ENCODE data around the gene THAP7.

THAP7 gene

GRCh38 chr22:20964090-20964798 lies 37.7 kb downstream of the THAP7 start:
- DNase-seq (ENCODE audit: low spot score): no peak

- no peak for DNase-seq (ENCODE audit: low spot score)
Measured at GRCh38 chr22:20963201-20964052, 38.5 kb downstream of the THAP7 start.

- DNase-seq (ENCODE audit: low spot score): no peak
Measured at GRCh38 chr22:20962491-20962945, 39.4 kb downstream of the THAP7 start.

GRCh38 chr22:20960609-20961008 lies 41.3 kb downstream of the THAP7 start:
- DNase-seq (ENCODE audit: low spot score): no peak

- DNase-seq (ENCODE audit: low spot score): no peak
Measured at GRCh38 chr22:20959578-20960461, 42.1 kb downstream of the THAP7 start.

- DNase-seq (ENCODE audit: low spot score): no peak
Measured at GRCh38 chr22:20957683-20958431, 44.1 kb downstream of the THAP7 start.

GRCh38 chr22:20957102-20957682 lies 44.7 kb downstream of the THAP7 start:
- DNase-seq (ENCODE audit: low spot score): no peak

GRCh38 chr22:20956258-20957101 lies 45.4 kb downstream of the THAP7 start:
- no peak for DNase-seq (ENCODE audit: low spot score)

GRCh38 chr22:20955548-20955947 lies 46.4 kb downstream of the THAP7 start:
- no peak for DNase-seq (ENCODE audit: low spot score)

GRCh38 chr22:20953668-20954500 lies 48.0 kb downstream of the THAP7 start:
- no peak for DNase-seq (ENCODE audit: low spot score)

GRCh38 chr22:20953342-20953608 lies 48.6 kb downstream of the THAP7 start:
- no peak for DNase-seq (ENCODE audit: low spot score)

- DNase-seq (ENCODE audit: low spot score): no peak
Measured at GRCh38 chr22:20952544-20953341, 49.2 kb downstream of the THAP7 start.

- DNase-seq (ENCODE audit: low spot score): no peak
Measured at GRCh38 chr22:20951932-20952380, 50.0 kb downstream of the THAP7 start.

- DNase-seq (ENCODE audit: low spot score): no peak
Measured at GRCh38 chr22:20951151-20951931, 50.6 kb downstream of the THAP7 start.

GRCh38 chr22:20949698-20950183 lies 52.2 kb downstream of the THAP7 start:
- DNase-seq (ENCODE audit: low spot score): no peak

Data from hematopoietic multipotent progenitor cell treated with erythropoietin and hydrocortisone succinate and interleukin-3 and kit ligand, for 15 days (in vitro differentiated cells).